Keratinocyte (primary cell): ENCODE measurements around the gene CARD18. TPM values are rescaled to one million over a fixed set of nuclear protein-coding genes. Genes with fewer than 3 reads are reported as not detected.
"Not testable (repeated sequence)": the region's sequence is repeated elsewhere in the genome, so short reads cannot be mapped to it uniquely, and the experiment has no call there.

Source experiments
- DNase-seq: peaks from one replicate; pipeline ENCODE4 v3.0.0-alpha.2; 2011; ENCODE audit warnings: low read depth, missing footprints, low spot score
- FAIRE-seq: peaks from 2 replicates; lab custom pipeline; 2011; peaks lifted over from hg19 to GRCh38; lab: Jason Lieb, UNC
- H2AFZ ChIP-seq: 2 replicates; pipeline ENCODE4 v1.6.0; 2012; ENCODE audit warnings: low read length, control low read depth, inconsistent platforms; ENCODE audit not compliant: control insufficient read depth
- H3K27ac ChIP-seq: 2 replicates; pipeline ENCODE4 v1.5.1; 2011; ENCODE audit warnings: low read length; ENCODE audit not compliant: control insufficient read depth, insufficient read depth
- H3K27me3 ChIP-seq: 3 replicates; pipeline ENCODE4 v1.6.0; 2011; ENCODE audit warnings: low read length; ENCODE audit not compliant: control insufficient read depth, insufficient read depth; ENCODE audit errors: extremely low read depth
- H3K36me3 ChIP-seq, 2 experiments: 2 replicates in 1 of 2; 3 replicates in 1 of 2; pipeline ENCODE4 v1.5.1; 2011; ENCODE audit warnings: low read length in 2 of 2, mild to moderate bottlenecking in 1 of 2; ENCODE audit not compliant: control insufficient read depth in 2 of 2, insufficient read depth in 2 of 2; ENCODE audit errors: extremely low read depth in 1 of 2
- H3K4me1 ChIP-seq: 3 replicates; pipeline ENCODE4 v1.5.1; 2011; ENCODE audit warnings: low read length; ENCODE audit not compliant: control insufficient read depth, insufficient read depth; ENCODE audit errors: extremely low read depth
- H3K4me2 ChIP-seq: 3 replicates; pipeline ENCODE4 v1.6.0; 2011; ENCODE audit warnings: low read depth, low read length; ENCODE audit not compliant: control insufficient read depth, insufficient read depth; ENCODE audit errors: extremely low read depth
- H3K4me3 ChIP-seq, 3 experiments: fragments of 200-600 bp in 1 of 3; sonication (generic) in 1 of 3; 2 replicates in 2 of 3; 3 replicates in 1 of 3; pipeline ENCODE4 v1.5.1; 2011 to 2016; ENCODE audit warnings: low read length in 3 of 3, mild to moderate bottlenecking in 3 of 3, control low read depth in 2 of 3, inconsistent platforms in 1 of 3, low read depth in 1 of 3, mixed read lengths in 1 of 3, mixed run types in 1 of 3, moderate library complexity in 1 of 3; ENCODE audit not compliant: control insufficient read depth in 2 of 3, insufficient read depth in 2 of 3; ENCODE audit errors: extremely low read depth in 1 of 3
- H3K79me2 ChIP-seq: 2 replicates; pipeline ENCODE4 v1.6.0; 2012; ENCODE audit warnings: low read length; ENCODE audit not compliant: control insufficient read depth, insufficient read depth
- H3K9ac ChIP-seq: 3 replicates; pipeline ENCODE4 v1.6.0; 2011; ENCODE audit warnings: low read length; ENCODE audit not compliant: control insufficient read depth, insufficient read depth; ENCODE audit errors: extremely low read depth
- H3K9me1 ChIP-seq: 3 replicates; pipeline ENCODE4 v1.6.0; 2011; ENCODE audit warnings: low read length; ENCODE audit not compliant: control insufficient read depth, insufficient read depth; ENCODE audit errors: extremely low read depth
- H3K9me3 ChIP-seq: 2 replicates; pipeline ENCODE4 v1.5.1; 2012; ENCODE audit warnings: low read depth, low read length; ENCODE audit not compliant: control insufficient read depth
- H4K20me1 ChIP-seq: 3 replicates; pipeline ENCODE4 v1.6.0; 2011; ENCODE audit warnings: low read length; ENCODE audit not compliant: control insufficient read depth, insufficient read depth; ENCODE audit errors: extremely low read depth
- CTCF ChIP-seq, 3 experiments: IDR thresholded peaks in 1 of 3; conservative IDR thresholded peaks in 1 of 3; optimal IDR thresholded peaks in 1 of 3; 2 replicates in 2 of 3; 3 replicates in 1 of 3; pipeline versions ENCODE3 to v1.5.1; 2011; ENCODE audit warnings: low read length in 3 of 3, mild to moderate bottlenecking in 3 of 3, moderate library complexity in 2 of 3, control low read depth in 1 of 3, inconsistent platforms in 1 of 3; ENCODE audit not compliant: insufficient read depth in 2 of 3; ENCODE audit errors: extremely low read depth in 1 of 3
- EZH2 ChIP-seq: IDR thresholded peaks from one replicate; pipeline ENCODE4 v1.6.1; 2012; ENCODE audit warnings: inconsistent platforms, mild to moderate bottlenecking, low read length, moderate library complexity
- dilution Hi-C: fragments of 300-500 bp; cut with MboI; formaldehyde crosslinking; loops from one replicate; pipeline ENCODE4 v1.7.0; 2020; ENCODE audit warnings: low sequenced_read_pairs; ENCODE audit not compliant: extremely low pct_ligation_motif_present
- polyA plus RNA-seq, 5 experiments: library from polyadenylated mRNA; depleted of rRNA in 3 of 5; stranded (reverse) in 3 of 5; stranded (forward) in 1 of 5; unstranded in 1 of 5; fragments of >200 nt; gene quantifications; 1 replicate in 1 of 5; 2 replicates in 3 of 5; 3 replicates in 1 of 5; pipeline versions ENCODE4 v1.2.1 to v1.2.3, GENCODE V29; 2011 to 2012; ENCODE audit warnings: missing spikeins in 2 of 5, low read depth in 1 of 5, low replicate concordance in 1 of 5

Gene CARD18
- polyA plus RNA-seq, 1 donor (not counting 4 experiments of a cell fraction or from before 2014, with no cell fraction given), result 10.4 TPM

GRCh38 chr11:105100981-105101630 is 38.5 kb downstream of the CARD18 start:
- H3K9ac ChIP-seq, result peak overlapping the region; percentile 6
- no peaks in the 10 kb centered on the region for H3K9me1 ChIP-seq
- dilution Hi-C loops, result no loop called here
- FAIRE-seq (no peak), DNase-seq (no peak)
- H3K27ac ChIP-seq, result peak overlapping the region; percentile 50
- H3K36me3 ChIP-seq, result no peaks in the 10 kb centered on the region
- H4K20me1 ChIP-seq, result no peaks in the 10 kb centered on the region
- no peaks in the 10 kb centered on the region for H3K27me3 ChIP-seq
- H3K4me2 ChIP-seq, result peak overlapping the region; percentile 52
- no peaks in the 10 kb centered on the region for H3K9me3 ChIP-seq
- H2AFZ ChIP-seq, result peak overlapping the region; percentile 84
- peaks cover 21% of the 10 kb centered on the region for H3K4me1 ChIP-seq
- peak overlapping the region in 1 of 3 experiments; percentile 8 for H3K4me3 ChIP-seq
- no peaks in the 10 kb centered on the region for H3K79me2 ChIP-seq
- no peak for TF ChIP-seq EZH2
- TF ChIP-seq CTCF (optimal IDR thresholded peaks at IDR 0.05 in 1 of 3, IDR thresholded peaks at IDR 0.05 in 1 of 3, conservative IDR thresholded peaks at IDR 0.05 in 1 of 3; ENCODE audit: extremely low read depth in 1 of 3, insufficient read depth in 2 of 3, low read length in 3 of 3), result no peak

DNA sequence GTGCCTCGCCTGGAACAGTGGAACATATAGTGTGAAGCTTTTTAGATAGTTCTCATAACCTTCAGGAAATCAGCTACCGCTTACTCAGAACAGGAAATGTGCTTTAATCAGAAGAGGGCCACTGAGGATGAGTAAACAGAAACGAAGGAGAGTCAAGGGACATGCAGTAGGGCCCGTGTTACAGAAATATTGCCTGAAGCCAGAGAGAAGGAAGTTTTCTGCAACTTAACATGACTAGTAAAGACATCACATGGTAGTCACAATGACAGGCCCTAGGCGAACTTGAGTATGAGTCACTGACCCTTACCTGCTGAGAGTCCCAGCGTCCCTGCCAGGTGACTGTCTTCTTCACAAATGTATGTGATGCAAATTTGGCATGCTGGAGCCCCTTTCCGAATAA is 39.4 kb downstream of the CARD18 start:
- Histone ChIP-seq H3K9me3 (no peaks in the 10 kb centered on the region), H2AFZ (no peak overlapping the region), H3K9ac (no peak overlapping the region), H3K36me3 (no peaks in the 10 kb centered on the region), H3K4me3 (peak overlapping the region in 1 of 3 experiments; percentile 10), H4K20me1 (no peaks in the 10 kb centered on the region), H3K27ac (no peak overlapping the region), H3K4me2 (peak overlapping the region; percentile 4), H3K4me1 (peaks cover 21% of the 10 kb centered on the region), H3K9me1 (no peaks in the 10 kb centered on the region), H3K79me2 (no peaks in the 10 kb centered on the region), H3K27me3 (no peaks in the 10 kb centered on the region)
- TF ChIP-seq EZH2 (no peak), CTCF (optimal IDR thresholded peaks at IDR 0.05 in 1 of 3, IDR thresholded peaks at IDR 0.05 in 1 of 3, conservative IDR thresholded peaks at IDR 0.05 in 1 of 3; ENCODE audit: extremely low read depth in 1 of 3, insufficient read depth in 2 of 3, low read length in 3 of 3) (no peak)
- dilution Hi-C loops, result no loop called here
- DNase-seq, result peak; percentile 23
- peak; percentile 87 for FAIRE-seq

DNA sequence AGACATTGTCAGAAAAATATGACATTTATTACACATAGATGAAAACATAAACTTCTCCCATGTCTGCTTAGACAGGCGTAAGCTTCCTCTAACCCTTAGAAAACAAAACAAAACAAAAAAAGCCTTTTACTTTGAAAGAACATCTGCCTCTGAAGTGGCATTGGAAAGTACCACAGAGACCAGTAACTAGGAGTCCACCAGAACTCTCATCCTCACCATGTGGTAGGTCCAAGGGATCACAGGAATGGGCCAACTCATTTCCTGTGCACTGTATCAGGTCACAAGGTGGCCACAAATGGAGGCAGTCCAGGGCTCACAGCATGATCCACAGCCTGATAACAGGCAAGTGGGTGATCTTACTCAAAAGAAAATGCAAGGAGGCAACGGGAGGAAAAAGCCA is 40.0 kb downstream of the CARD18 start:
- H3K9ac ChIP-seq, dilution Hi-C loops, H2AFZ ChIP-seq, H3K27ac ChIP-seq, H3K79me2 ChIP-seq, H3K27me3 ChIP-seq, H3K36me3 ChIP-seq, H3K4me3 ChIP-seq, H3K9me1 ChIP-seq, DNase-seq, H3K9me3 ChIP-seq, H4K20me1 ChIP-seq: not testable (repeated sequence)
- FAIRE-seq, result peak; percentile 92
- Histone ChIP-seq H3K4me1 (peaks cover 21% of the 10 kb centered on the region), H3K4me2 (peak overlapping the region; percentile 0)
